IPS DF 6.9 (cell line): ENCODE data around the gene CACNA2D2.

Experiments used
- DNase-seq: peaks from one replicate; pipeline ENCODE4 v3.0.0-alpha.2; 2013; ENCODE audit warnings: low read depth, low spot score
- H3K27ac ChIP-seq: one replicate; pipeline ENCODE4 v1.5.1; 2013; ENCODE audit warnings: low read length, control low read depth
- H3K27me3 ChIP-seq: 2 replicates; pipeline ENCODE4 v1.6.1; 2013; ENCODE audit warnings: mild to moderate bottlenecking, low read length; ENCODE audit not compliant: control insufficient read depth, insufficient read depth
- H3K36me3 ChIP-seq: 2 replicates; pipeline ENCODE4 v1.6.1; 2013; ENCODE audit warnings: low read length; ENCODE audit not compliant: control insufficient read depth, insufficient read depth
- H3K4me1 ChIP-seq: 2 replicates; pipeline ENCODE4 v1.6.1; 2013; ENCODE audit warnings: low read length; ENCODE audit not compliant: control insufficient read depth, insufficient read depth
- H3K4me3 ChIP-seq: 2 replicates; pipeline ENCODE4 v1.5.1; 2013; ENCODE audit warnings: mild to moderate bottlenecking, low read length
- H3K9me3 ChIP-seq: 2 replicates; pipeline ENCODE4 v1.6.1; 2013; ENCODE audit warnings: low read length, inconsistent platforms; ENCODE audit not compliant: control insufficient read depth, insufficient read depth
- WGBS: extraction: QIAGEN DNeasy Blood & Tissue Kit; methylation state at CpG from one replicate; pipeline ENCODE4 v1.1.7; 2013; ENCODE audit warnings: mixed read lengths, missing lambda C conversion rate; ENCODE audit not compliant: insufficient read length, insufficient coverage; 5-methylcytosine and 5-hydroxymethylcytosine counted together

CACNA2D2 gene

GRCh38 chr3:50444213-50444612, 59.2 kb downstream of the CACNA2D2 start:
- Histone ChIP-seq H3K36me3 (no peaks in the 10 kb centered on the region), H3K9me3 (no peaks in the 10 kb centered on the region), H3K27ac (no peak overlapping the region), H3K4me1 (no peaks in the 10 kb centered on the region), H3K27me3 (no peaks in the 10 kb centered on the region), H3K4me3 (no peak overlapping the region)
- WGBS: no CpG with 5 or more reads among the region's 5 CpGs
- no peak for DNase-seq

GRCh38 chr3:50442945-50443579, 60.4 kb downstream of the CACNA2D2 start:
- H3K4me1 ChIP-seq: no peaks in the 10 kb centered on the region
- no peak for DNase-seq
- no peak overlapping the region for H3K27ac ChIP-seq
- H3K4me3 ChIP-seq: no peak overlapping the region
- H3K27me3 ChIP-seq: no peaks in the 10 kb centered on the region
- H3K9me3 ChIP-seq: no peaks in the 10 kb centered on the region
- H3K36me3 ChIP-seq: no peaks in the 10 kb centered on the region
- whole genome bisulfite sequencing: no CpG with 5 or more reads among the region's 21 CpGs

- WGBS: no CpG with 5 or more reads among the region's 7 CpGs
Measured at GRCh38 chr3:50441424-50442217, 61.8 kb downstream of the CACNA2D2 start.

GRCh38 chr3:50436114-50436674, 67.2 kb downstream of the CACNA2D2 start:
- Histone ChIP-seq H3K27me3 (no peaks in the 10 kb centered on the region), H3K36me3 (no peaks in the 10 kb centered on the region; the same call in 1 of the 2 replicates), H3K9me3 (no peaks in the 10 kb centered on the region), H3K27ac (no peak overlapping the region), H3K4me1 (no peaks in the 10 kb centered on the region), H3K4me3 (no peak overlapping the region)
- DNase-seq: peak; percentile 55
- WGBS: no CpG with 5 or more reads among the region's 5 CpGs

More at GRCh38 chr3:50441424-50442217, 61.8 kb downstream of the CACNA2D2 start:
- Histone ChIP-seq H3K9me3 (no peaks in the 10 kb centered on the region), H3K36me3 (no peaks in the 10 kb centered on the region; the same call in 1 of the 2 replicates), H3K4me1 (no peaks in the 10 kb centered on the region), H3K27me3 (no peaks in the 10 kb centered on the region), H3K27ac (no peak overlapping the region), H3K4me3 (no peak overlapping the region)
- no peak for DNase-seq

- Histone ChIP-seq H3K4me3 (no peak overlapping the region), H3K27ac (no peak overlapping the region), H3K36me3 (no peaks in the 10 kb centered on the region; the same call in 1 of the 2 replicates), H3K27me3 (no peaks in the 10 kb centered on the region), H3K9me3 (no peaks in the 10 kb centered on the region), H3K4me1 (no peaks in the 10 kb centered on the region)
- no peak for DNase-seq
- WGBS: no CpG with 5 or more reads among the region's 12 CpGs
Measured at GRCh38 chr3:50435371-50436113, 67.9 kb downstream of the CACNA2D2 start.

- H3K4me3 ChIP-seq: no peak overlapping the region; the same call in 1 of the 2 replicates
- no peaks in the 10 kb centered on the region; the same call in 1 of the 2 replicates for H3K36me3 ChIP-seq
- DNase-seq: no peak
- H3K4me1 ChIP-seq: no peaks in the 10 kb centered on the region
- no peaks in the 10 kb centered on the region for H3K9me3 ChIP-seq
- no peaks in the 10 kb centered on the region for H3K27me3 ChIP-seq
- no peak overlapping the region for H3K27ac ChIP-seq
- no CpG with 5 or more reads among the region's 5 CpGs for WGBS
Measured at GRCh38 chr3:50433954-50434353, 69.5 kb downstream of the CACNA2D2 start.

GRCh38 chr3:50430950-50431435, 72.4 kb downstream of the CACNA2D2 start:
- no peaks in the 10 kb centered on the region for H3K36me3 ChIP-seq
- no CpG with 5 or more reads among the region's 4 CpGs for WGBS
- H3K27me3 ChIP-seq: no peaks in the 10 kb centered on the region
- H3K9me3 ChIP-seq: no peaks in the 10 kb centered on the region
- H3K27ac ChIP-seq: no peak overlapping the region
- no peak overlapping the region for H3K4me3 ChIP-seq
- no peaks in the 10 kb centered on the region for H3K4me1 ChIP-seq
- DNase-seq: no peak

GRCh38 chr3:50430191-50430590, 73.2 kb downstream of the CACNA2D2 start:
- DNase-seq: no peak
- no CpG with 5 or more reads among the region's 4 CpGs for WGBS
- no peak overlapping the region for H3K4me3 ChIP-seq
- no peak overlapping the region for H3K27ac ChIP-seq
- no peaks in the 10 kb centered on the region for H3K27me3 ChIP-seq
- H3K4me1 ChIP-seq: no peaks in the 10 kb centered on the region
- no peaks in the 10 kb centered on the region for H3K9me3 ChIP-seq
- H3K36me3 ChIP-seq: no peaks in the 10 kb centered on the region

- no peak for DNase-seq
- WGBS: no CpG with 5 or more reads among the region's 9 CpGs
Measured at GRCh38 chr3:50428007-50428633, 75.3 kb downstream of the CACNA2D2 start.

GRCh38 chr3:50427217-50427616, 76.2 kb downstream of the CACNA2D2 start:
- H3K27me3 ChIP-seq: no peaks in the 10 kb centered on the region
- no peaks in the 10 kb centered on the region for H3K9me3 ChIP-seq
- no CpG with 5 or more reads among the region's 13 CpGs for WGBS
- H3K4me3 ChIP-seq: no peak overlapping the region
- H3K27ac ChIP-seq: no peak overlapping the region
- H3K4me1 ChIP-seq: no peaks in the 10 kb centered on the region
- no peak for DNase-seq
- H3K36me3 ChIP-seq: no peaks in the 10 kb centered on the region

More at GRCh38 chr3:50428007-50428633, 75.3 kb downstream of the CACNA2D2 start:
- Histone ChIP-seq H3K36me3 (no peaks in the 10 kb centered on the region), H3K27ac (no peak overlapping the region), H3K9me3 (no peaks in the 10 kb centered on the region), H3K4me3 (no peak overlapping the region), H3K4me1 (no peaks in the 10 kb centered on the region), H3K27me3 (no peaks in the 10 kb centered on the region)
